VCaP (cell line): ENCODE measurements around the gene ORC6.
A peak's percentile ranks its signal among the peaks of the same experiment; 100 is the strongest.
"Not testable (repeated sequence)": the region's sequence is repeated elsewhere in the genome, so short reads cannot be mapped to it uniquely, and the experiment has no call there.

Source experiments
- H3K27ac ChIP-seq: fragments of 450-650 bp; 2 replicates; pipeline ENCODE4 v1.5.1; 2017
- TF ChIP-seq, protein P1 (sequence below): fragments of 450-650 bp; conservative IDR thresholded peaks from 2 replicates; pipeline ENCODE4 v1.5.1; 2017; ENCODE audit warnings: mild to moderate bottlenecking, moderate library complexity

ORC6 gene

DNA sequence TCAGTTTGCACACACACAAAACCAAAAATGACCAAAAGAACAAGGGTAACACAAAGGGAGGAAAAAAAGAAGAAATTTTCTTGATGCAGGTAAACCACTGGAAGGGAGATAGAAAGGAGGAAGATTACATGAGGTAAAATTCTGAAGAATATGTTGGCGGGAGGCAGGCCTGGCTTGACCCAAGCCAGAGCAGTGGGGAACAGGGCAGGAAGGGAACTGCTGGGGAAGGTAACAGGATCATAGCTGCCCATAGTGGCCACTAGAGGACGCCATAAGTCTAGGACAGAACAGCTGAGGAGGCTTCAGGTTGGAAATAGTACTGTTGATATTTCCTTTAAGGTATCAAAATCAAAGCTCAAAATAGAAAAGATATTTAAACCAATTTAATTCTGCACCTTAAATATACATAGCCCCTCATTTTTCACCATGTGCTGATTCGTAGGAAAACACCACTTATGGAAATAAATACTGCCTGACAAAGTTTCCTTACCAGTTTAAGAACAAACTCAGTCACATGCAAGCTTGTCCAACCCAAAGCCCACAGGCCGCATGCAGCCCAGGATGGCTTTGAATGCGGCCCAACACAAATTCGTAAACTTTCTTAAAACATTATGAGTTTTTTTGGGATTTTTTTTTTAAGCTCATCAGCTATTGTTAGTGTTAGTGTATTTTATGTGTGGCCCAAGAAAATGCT is 16.0 kb upstream of the ORC6 start:
- TF ChIP-seq, protein P1, sequence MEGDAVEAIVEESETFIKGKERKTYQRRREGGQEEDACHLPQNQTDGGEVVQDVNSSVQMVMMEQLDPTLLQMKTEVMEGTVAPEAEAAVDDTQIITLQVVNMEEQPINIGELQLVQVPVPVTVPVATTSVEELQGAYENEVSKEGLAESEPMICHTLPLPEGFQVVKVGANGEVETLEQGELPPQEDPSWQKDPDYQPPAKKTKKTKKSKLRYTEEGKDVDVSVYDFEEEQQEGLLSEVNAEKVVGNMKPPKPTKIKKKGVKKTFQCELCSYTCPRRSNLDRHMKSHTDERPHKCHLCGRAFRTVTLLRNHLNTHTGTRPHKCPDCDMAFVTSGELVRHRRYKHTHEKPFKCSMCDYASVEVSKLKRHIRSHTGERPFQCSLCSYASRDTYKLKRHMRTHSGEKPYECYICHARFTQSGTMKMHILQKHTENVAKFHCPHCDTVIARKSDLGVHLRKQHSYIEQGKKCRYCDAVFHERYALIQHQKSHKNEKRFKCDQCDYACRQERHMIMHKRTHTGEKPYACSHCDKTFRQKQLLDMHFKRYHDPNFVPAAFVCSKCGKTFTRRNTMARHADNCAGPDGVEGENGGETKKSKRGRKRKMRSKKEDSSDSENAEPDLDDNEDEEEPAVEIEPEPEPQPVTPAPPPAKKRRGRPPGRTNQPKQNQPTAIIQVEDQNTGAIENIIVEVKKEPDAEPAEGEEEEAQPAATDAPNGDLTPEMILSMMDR = peak; percentile 87
- no peak overlapping the region for H3K27ac ChIP-seq

DNA sequence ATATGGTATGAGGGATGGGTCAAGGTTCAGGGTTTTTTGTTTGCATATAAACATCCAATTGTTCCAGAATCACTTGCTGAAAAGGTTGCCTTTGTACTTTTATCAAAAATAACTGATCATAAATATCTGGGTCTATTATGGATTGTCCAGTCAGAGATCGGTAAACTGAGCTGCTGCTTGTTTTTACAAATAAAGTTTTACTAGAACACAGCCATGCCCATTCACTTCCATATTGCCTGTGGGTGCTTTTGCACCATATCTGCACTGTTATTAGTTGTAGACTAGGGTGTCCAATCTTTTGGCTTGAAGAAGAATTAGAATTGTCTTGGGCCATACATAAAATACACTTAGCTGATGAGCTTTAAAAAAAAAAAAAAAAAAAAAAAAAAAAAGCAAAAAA is 11.5 kb upstream of the ORC6 start:
- not testable (repeated sequence) for H3K27ac ChIP-seq

DNA sequence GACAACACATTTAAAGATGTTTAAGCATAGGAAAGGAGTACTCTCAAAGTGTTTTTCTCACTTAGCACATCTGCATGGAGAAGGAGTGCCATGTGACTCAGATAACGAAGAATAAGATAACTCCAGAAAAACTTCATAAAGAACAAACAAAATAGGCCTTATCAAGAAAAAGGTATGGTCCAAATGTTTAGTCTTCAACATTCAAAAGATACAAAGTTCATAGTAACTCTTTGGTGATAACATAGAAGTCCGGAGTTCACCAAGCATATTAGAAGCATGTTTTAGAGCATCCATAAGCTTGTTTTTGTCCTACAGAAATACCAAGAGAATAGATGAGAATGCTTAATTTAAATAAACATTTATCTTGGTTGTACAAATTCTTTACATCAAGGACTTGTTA is 7.6 kb upstream of the ORC6 start:
- not testable (repeated sequence) for H3K27ac ChIP-seq

DNA sequence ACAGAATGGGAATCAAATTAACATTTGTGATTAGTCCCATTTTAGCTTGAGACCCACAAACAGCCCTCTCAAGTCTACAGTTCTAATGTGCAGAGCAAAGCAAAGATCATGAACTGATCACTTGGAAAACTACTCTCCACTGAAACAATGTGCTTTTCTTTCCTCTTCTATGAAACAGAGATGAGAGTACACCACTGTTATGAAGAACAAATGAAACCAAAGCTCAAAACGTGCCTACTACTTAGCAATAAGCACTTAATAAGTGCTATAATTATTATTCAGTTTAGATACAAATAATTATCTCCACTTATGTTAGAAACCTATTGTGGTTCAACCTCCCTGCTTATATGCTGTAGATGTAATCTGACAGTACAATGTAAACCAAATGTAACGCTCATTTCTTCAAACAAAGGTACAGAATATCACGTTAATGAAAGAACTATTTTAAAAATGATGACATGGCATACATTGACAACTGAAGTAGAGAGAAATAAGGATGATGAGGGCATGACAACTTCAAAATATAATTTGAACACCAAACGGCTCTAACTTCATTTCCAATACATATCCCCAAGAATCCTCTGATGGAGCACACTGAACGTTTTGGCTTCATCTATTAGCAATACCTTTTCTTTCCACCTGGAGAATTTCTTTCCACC is 2.5 kb upstream of the ORC6 start:
- H3K27ac ChIP-seq = no peak overlapping the region
- TF ChIP-seq, protein P1 = no peak

DNA sequence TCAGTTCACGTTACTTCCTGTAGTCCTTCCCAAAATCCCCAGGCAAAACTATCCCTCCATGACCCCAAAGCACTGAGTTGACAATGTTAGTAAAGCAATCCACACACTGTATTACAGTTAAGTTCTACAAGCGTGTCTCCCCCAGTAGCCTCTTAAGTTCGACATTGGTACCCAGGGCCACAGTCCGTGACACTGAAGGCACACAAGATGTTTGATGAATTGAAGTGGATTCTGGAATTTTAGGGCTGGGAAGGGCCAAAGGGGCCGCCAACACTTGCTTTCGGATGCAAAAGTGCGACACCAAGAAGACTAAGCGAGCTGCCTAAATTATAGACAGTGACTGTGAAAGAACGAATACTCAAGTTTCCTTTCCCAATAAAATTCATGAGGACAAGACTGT is 2.0 kb upstream of the ORC6 start:
- peak overlapping the region; percentile 75 for H3K27ac ChIP-seq

DNA sequence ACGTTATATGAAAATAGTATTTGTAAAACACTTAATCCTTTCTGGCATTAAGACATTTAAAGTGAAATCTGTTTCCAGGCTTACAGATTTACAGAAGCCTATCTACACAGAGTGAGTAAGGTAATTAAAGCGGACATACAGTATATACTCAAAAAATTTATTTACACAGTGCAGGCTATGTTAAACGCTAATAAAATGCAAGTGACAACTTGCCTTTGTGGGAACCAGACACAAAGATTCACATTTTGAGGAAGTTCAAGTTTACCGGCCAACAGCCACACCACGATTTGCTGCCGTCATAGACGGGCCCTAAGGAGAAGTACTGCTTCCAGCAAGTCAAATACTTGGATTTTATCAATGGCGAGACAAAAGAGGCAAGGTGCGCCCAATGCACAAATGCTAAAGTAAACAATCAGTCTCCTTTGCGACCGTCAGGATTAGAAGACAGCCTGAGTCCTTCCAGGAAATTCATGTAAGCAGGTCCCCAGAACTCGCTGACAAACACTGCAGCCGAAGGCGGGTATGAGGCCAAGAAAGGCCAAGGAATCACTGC is 1.3 kb upstream of the ORC6 start:
- TF ChIP-seq, protein P1 = no peak

More for the DNA sequence above, 2.0 kb upstream of the ORC6 start:
- TF ChIP-seq, protein P1 = no peak

DNA sequence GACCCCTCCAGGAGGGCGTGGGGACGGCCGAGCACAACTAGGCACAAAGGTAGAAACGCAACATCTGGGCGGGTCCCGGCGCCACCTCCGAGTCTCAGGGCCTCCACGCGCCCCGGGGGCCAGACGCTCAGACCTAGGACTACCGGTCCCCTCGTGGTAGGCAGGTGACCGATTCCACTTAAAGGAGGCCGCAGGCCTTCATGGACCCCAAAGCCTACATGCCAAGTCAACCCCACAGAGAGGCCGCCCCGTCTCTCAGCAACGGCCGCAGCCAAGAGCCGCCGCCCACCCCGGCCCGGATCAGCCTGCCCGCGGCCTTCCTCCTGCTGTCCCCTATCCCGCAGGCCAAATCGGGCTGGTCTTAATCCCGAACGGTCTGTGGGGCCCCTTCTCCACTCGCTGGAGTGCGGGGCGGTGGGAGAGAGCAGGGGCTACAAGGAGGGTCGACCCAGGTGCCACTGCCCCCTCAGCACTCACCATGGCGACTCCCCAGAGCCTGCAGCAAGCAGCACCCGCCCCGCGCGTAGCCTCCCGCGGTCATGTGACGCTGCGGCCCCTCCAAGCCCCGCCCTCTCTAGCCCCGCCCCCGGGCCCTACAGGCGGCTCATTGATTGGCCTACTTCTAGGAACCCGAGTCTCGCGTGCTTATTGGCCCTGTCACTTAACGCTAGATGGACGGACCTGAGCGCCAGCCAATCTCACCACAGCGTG is 650 bp upstream of the ORC6 start, which contains the start of gene VPS35:
TSS of gene VPS35 (minus strand) at position 525 of the 711 bp plus-strand sequence. CDS start at position 480, 45 bp downstream.
- H3K27ac ChIP-seq = peak within 1 kb of the TSS; percentile 75
- TF ChIP-seq, protein P1 = peak; percentile 38

More for the DNA sequence above, 1.3 kb upstream of the ORC6 start:
- peak overlapping the region; percentile 75 for H3K27ac ChIP-seq
